ENCODE measurements around the gene SEC22C. TPM values are rescaled to one million over a fixed set of nuclear protein-coding genes. Genes with fewer than 3 reads are reported as not detected.
A peak's percentile ranks its signal among the peaks of the same experiment; 100 is the strongest.

The SEC22C gene, protein sequence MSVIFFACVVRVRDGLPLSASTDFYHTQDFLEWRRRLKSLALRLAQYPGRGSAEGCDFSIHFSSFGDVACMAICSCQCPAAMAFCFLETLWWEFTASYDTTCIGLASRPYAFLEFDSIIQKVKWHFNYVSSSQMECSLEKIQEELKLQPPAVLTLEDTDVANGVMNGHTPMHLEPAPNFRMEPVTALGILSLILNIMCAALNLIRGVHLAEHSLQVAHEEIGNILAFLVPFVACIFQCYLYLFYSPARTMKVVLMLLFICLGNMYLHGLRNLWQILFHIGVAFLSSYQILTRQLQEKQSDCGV
- 10 to 100 TPM; 17.1 to 17.5 TPM for total RNA-seq

DNA sequence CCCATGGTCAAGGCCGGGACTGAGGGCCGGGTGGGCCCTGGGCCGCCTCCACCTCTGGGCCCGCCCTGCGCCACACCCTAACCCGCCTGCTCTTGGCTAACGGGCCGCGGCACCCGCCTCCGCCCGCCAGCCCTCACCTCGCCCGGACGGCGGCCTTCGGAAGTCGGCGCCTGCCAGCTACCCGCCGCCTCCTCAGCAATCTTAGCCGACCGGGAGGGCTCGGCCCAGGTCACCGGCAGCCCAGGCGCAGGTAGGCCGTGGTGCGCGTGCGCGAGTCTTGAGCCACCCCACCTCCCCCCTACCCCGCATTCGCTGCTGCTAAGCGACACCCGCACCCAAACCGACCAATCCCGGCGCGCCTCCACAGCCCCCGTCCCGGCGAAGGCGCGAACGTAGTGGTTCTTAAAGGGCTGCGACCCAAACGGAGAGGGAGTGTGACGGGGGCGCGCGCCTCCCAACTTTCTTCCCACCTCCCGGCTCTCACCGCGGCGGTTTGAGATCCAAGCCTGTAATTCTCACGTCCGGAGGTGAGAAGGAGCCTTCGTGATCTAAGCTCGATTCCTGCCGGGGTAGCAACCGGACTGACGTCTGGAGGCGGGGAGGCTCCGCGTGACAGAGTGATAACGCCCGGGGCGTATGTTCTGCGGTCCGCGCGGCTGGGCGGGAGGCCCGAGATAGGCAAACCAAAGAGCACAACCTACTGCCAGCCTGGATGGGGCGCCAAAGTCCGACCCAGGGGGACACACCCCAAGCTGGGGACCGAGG is at the start of gene SEC22C:
Gene SEC22C, minus strand, starts transcription at position 259 of the 765 bp plus-strand sequence. CDS start 12,921 bp downstream, outside the sequence.
- no peaks in the 10 kb centered on the region for H3K36me3 ChIP-seq
- peak; percentile 94 for DNase-seq
- H3K27me3 ChIP-seq = no peaks in the 10 kb centered on the region
- peak within 1 kb of the TSS; percentile 81 for H3K4me3 ChIP-seq
- H3K9ac ChIP-seq (ENCODE audit: low read depth in 2 of 2, low read length in 2 of 2) = peak within 1 kb of the TSS; percentile 77 to 78
- no peaks in the 10 kb centered on the region for H3K9me3 ChIP-seq
- intact Hi-C loops (cut with DNase I) = loop anchor here (10.0 kb wide), 2 partner anchors 163 to 303 kb away; no protein-coding TSS in a partner anchor
- peak within 1 kb of the TSS; percentile 81 for H3K27ac ChIP-seq
- TF ChIP-seq, protein P1, sequence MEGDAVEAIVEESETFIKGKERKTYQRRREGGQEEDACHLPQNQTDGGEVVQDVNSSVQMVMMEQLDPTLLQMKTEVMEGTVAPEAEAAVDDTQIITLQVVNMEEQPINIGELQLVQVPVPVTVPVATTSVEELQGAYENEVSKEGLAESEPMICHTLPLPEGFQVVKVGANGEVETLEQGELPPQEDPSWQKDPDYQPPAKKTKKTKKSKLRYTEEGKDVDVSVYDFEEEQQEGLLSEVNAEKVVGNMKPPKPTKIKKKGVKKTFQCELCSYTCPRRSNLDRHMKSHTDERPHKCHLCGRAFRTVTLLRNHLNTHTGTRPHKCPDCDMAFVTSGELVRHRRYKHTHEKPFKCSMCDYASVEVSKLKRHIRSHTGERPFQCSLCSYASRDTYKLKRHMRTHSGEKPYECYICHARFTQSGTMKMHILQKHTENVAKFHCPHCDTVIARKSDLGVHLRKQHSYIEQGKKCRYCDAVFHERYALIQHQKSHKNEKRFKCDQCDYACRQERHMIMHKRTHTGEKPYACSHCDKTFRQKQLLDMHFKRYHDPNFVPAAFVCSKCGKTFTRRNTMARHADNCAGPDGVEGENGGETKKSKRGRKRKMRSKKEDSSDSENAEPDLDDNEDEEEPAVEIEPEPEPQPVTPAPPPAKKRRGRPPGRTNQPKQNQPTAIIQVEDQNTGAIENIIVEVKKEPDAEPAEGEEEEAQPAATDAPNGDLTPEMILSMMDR (IDR thresholded peaks at IDR 0.05) = no peak
- H3K4me1 ChIP-seq = peaks cover 4% of the 10 kb centered on the region

DNA sequence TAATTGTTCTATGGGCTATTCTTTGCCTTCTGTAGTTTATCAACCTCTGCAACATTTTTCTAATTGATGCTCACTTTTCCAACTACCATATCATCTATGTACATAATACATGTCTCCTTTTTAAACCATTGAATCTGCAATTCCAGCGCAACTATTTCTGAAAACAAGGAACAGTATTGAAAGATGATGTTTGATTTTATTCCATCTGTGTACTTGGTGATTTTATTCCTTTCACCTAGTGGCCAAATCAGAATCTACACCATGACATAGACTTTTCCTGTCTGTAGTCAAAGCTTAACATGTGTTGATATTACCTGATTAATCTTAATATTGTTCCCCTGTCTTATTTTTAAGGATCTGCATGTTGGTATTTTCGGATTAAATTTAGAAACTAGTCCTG is 31.7 kb upstream of the SEC22C start:
- no peak for DNase-seq
- peaks cover 4% of the 10 kb centered on the region for H3K36me3 ChIP-seq
- H3K27ac ChIP-seq = no peak overlapping the region
- H3K9me3 ChIP-seq = no peaks in the 10 kb centered on the region
- TF ChIP-seq, protein P1 (IDR thresholded peaks at IDR 0.05) = peak; percentile 52
- intact Hi-C loops (cut with DNase I) = no loop called here
- no peak overlapping the region for H3K4me3 ChIP-seq
- no peaks in the 10 kb centered on the region for H3K27me3 ChIP-seq
- peaks cover 5% of the 10 kb centered on the region for H3K4me1 ChIP-seq
- no peak overlapping the region for H3K9ac ChIP-seq (ENCODE audit: low read depth in 2 of 2, low read length in 2 of 2)

DNA sequence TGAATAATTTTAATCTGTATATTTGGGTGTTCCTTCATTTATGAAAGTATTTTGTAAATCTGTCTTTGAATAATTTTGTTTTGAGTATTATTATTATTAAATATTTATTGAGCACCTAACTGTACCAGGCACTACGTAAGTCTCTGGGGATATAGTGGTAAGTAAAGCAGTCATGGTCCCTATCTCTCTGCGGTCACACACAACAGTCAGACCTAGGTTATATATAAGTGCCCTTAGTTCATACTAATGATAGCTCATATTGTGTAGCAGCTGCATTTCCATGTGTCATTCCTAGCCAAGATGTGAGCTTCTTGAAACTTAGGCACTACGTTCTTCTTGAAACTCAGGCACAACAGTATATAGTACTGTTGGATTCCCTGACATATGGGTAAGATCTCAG is 31.2 kb upstream of the SEC22C start:
- H3K9me3 ChIP-seq = no peaks in the 10 kb centered on the region
- TF ChIP-seq, protein P1 (IDR thresholded peaks at IDR 0.05) = no peak
- intact Hi-C loops (cut with DNase I) = no loop called here
- no peak overlapping the region for H3K27ac ChIP-seq
- no peak overlapping the region for H3K9ac ChIP-seq (ENCODE audit: low read depth in 2 of 2, low read length in 2 of 2)
- peaks cover 5% of the 10 kb centered on the region for H3K4me1 ChIP-seq
- no peaks in the 10 kb centered on the region for H3K27me3 ChIP-seq
- peaks cover under 1% of the 10 kb centered on the region for H3K36me3 ChIP-seq
- DNase-seq = no peak
- H3K4me3 ChIP-seq = no peak overlapping the region

DNA sequence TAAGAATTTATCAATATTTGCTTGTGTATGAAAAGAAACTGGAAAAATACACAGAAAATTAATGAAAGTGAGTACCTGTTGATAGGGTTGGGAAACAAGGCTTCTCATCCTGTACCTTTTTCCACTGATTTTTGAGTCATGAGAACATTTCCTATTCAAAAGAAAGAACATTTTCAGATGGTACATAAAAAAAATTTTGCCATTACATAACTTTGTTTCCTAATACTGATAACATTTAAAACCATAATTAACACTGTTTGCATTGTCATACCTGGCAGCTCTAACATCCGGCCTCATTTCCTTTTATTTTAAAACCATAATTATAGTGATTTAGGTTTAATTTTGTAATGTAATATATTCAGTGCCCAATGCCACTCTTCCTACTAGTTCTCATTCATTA is 30.4 kb upstream of the SEC22C start:
- Histone ChIP-seq H3K4me3 (no peak overlapping the region), H3K9me3 (no peaks in the 10 kb centered on the region), H3K36me3 (no peaks in the 10 kb centered on the region), H3K27ac (no peak overlapping the region), H3K27me3 (no peaks in the 10 kb centered on the region), H3K9ac (ENCODE audit: low read depth in 2 of 2, low read length in 2 of 2) (no peak overlapping the region), H3K4me1 (peaks cover 5% of the 10 kb centered on the region)
- TF ChIP-seq, protein P1 (IDR thresholded peaks at IDR 0.05) = no peak
- intact Hi-C loops (cut with DNase I) = no loop called here
- no peak for DNase-seq

DNA sequence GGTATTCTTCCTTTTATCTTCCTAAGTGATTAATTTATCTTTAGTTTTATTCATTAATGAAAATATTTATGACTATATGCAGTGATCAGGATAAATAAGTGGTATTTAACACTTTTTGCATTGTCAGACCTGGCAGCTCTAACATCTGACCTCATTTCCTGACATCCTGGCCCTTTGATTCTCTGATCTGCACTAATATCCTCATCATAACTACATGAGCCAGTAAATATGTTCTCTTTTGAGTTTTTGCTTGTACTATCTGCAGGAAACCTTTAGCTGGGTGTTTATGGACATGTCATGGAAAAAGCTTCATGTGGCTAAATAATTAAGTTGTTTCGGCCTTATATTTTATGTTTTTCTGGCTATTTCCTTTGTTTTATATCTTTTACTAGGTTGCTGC is 29.2 kb upstream of the SEC22C start:
- DNase-seq = no peak
- no peaks in the 10 kb centered on the region for H3K36me3 ChIP-seq
- no peak overlapping the region for H3K27ac ChIP-seq
- no peaks in the 10 kb centered on the region for H3K27me3 ChIP-seq
- H3K9ac ChIP-seq (ENCODE audit: low read depth in 2 of 2, low read length in 2 of 2) = no peak overlapping the region
- intact Hi-C loops (cut with DNase I) = no loop called here
- TF ChIP-seq, protein P1 (IDR thresholded peaks at IDR 0.05) = no peak
- peaks cover 5% of the 10 kb centered on the region for H3K4me1 ChIP-seq
- H3K9me3 ChIP-seq = no peaks in the 10 kb centered on the region
- no peak overlapping the region for H3K4me3 ChIP-seq
